EL (cell line): ENCODE results near the gene ILK.

Experiments used
- DNase-seq: peaks from one replicate; pipeline ENCODE4 v3.0.0-alpha.2; 2016

The ILK gene

GRCh38 chr11:6574816-6575715, 28.5 kb upstream of the ILK start:
- no peak for DNase-seq

- DNase-seq = peak; percentile 62
These were observed 26.9 kb upstream of the ILK start for GRCh38 chr11:6576471-6577373.

- DNase-seq = no peak
These were observed 25.4 kb upstream of the ILK start for GRCh38 chr11:6578134-6578533.

- no peak for DNase-seq
These were observed 23.9 kb upstream of the ILK start for GRCh38 chr11:6579681-6580080.

- no peak for DNase-seq
These were observed 20.0 kb upstream of the ILK start for GRCh38 chr11:6583584-6583983.

- DNase-seq = no peak
These were observed 19.0 kb upstream of the ILK start for GRCh38 chr11:6584528-6584927.

GRCh38 chr11:6586434-6587359, 16.9 kb upstream of the ILK start:
- no peak for DNase-seq

- no peak for DNase-seq
These were observed 16.1 kb upstream of the ILK start for GRCh38 chr11:6587360-6587953.

- no peak for DNase-seq
These were observed 15.6 kb upstream of the ILK start for GRCh38 chr11:6588018-6588417.

GRCh38 chr11:6594142-6594768, 9.3 kb upstream of the ILK start:
- DNase-seq = no peak

GRCh38 chr11:6596239-6596877, 7.2 kb upstream of the ILK start:
- DNase-seq = no peak

GRCh38 chr11:6598555-6598954, 5.0 kb upstream of the ILK start:
- DNase-seq = no peak

GRCh38 chr11:6599449-6599848, 4.1 kb upstream of the ILK start:
- no peak for DNase-seq

- DNase-seq = no peak
These were observed 3.6 kb upstream of the ILK start for GRCh38 chr11:6599881-6600390.

- no peak for DNase-seq
These were observed 2.5 kb upstream of the ILK start for GRCh38 chr11:6601041-6601461.

GRCh38 chr11:6602096-6602940, 1.3 kb upstream of the ILK start:
- DNase-seq = no peak

GRCh38 chr11:6604081-6604626, 580 bp downstream of the ILK start:
- DNase-seq = peak; percentile 72

GRCh38 chr11:6604790-6605189, 1.2 kb downstream of the ILK start:
- DNase-seq = no peak

- DNase-seq = peak; percentile 98
These were observed 3.1 kb downstream of the ILK start for GRCh38 chr11:6606471-6607189.
